Iris pigment epithelial cell (primary cell): Measurements from ENCODE around the gene UBR7.
A peak's percentile ranks its signal among the peaks of the same experiment; 100 is the strongest.

ENCODE experiments used
- DNase-seq: peaks from one replicate; pipeline ENCODE4 v3.0.0-alpha.2; 2011; ENCODE audit warnings: low read depth

Gene UBR7

GRCh38 chr14:93249128-93249831 lies 42.2 kb downstream of the UBR7 start:
- no peak for DNase-seq

DNA sequence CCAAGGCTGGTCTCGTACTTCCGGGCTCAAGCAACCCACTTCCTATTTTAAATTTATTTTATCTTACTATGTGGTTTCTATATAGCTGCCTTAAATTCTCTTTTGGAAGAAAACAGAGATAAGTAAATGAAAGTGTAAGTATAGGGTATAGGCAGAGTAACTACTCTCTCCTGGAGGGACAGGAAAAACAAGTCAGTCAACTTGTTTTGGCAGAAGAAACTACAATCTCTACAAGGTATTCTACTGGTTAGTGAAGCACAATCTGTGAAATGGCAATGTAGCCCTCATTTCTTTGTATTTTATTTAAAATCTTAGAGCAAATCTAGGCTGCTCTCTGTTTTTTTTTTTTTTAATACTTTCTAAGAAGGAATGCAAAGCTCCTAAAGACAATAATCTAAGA lies 55.4 kb downstream of the UBR7 start:
- no peak for DNase-seq

- DNase-seq = peak; percentile 43
Observed at GRCh38 chr14:93263416-93263815, 56.4 kb downstream of the UBR7 start.

DNA sequence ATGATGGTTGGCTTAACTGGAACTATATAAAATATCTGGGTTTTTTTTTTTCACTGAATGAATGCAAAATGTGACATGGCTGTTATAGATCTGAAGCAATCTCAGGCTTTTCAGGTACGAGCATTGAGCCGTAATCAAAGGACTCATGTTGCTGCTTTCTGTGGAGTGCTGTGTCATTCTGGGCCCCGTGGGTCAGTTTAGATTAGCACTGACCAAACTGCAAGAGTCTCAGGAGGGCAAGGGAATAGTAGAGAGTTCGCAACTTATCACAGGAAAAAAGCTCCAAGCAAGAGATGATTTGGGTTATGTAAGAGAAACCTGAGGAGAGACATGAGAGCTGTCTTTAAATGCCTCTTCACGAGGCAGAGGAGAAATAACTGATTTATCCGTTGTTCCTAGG lies 59.1 kb downstream of the UBR7 start:
- no peak for DNase-seq

- no peak for DNase-seq
Observed at GRCh38 chr14:93267149-93267711, 60.2 kb downstream of the UBR7 start.

GRCh38 chr14:93268406-93268805 lies 61.4 kb downstream of the UBR7 start:
- DNase-seq = no peak

DNA sequence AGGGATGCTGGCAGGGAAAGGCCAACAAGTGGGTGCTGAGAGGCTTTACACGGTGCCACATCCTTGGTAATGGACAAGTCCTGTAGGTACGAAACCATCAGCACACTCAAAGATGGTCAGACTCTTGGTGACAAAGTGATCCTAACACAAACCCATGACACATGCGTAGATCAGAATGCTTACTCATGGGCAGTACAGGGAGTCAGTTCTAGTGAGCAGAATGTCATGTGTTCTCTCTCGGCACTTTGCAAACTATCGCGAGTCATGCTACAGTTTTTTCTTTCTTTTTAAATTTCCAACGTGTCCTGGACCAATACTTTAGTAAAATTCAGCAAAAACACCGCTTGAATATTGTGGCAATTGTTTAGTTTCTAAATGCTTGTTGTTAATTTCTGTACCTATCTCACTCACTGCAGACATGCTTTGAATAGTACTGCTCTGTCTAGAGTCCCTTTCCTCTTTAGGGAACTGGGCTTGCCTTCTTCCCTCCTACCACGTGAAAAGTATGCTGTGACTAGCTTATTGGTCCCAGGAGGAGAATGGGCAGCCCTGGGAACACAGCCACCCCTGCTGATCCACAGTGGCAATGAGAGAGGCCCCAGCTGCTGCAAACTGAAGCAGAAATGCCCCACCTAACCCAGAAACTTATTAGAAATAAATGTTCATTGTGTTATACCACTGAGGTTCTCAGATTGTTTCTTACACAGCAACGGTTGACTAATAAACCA lies 62.4 kb downstream of the UBR7 start:
- peak; percentile 83 for DNase-seq

GRCh38 chr14:93271111-93271510 lies 64.1 kb downstream of the UBR7 start:
- DNase-seq = no peak

DNA sequence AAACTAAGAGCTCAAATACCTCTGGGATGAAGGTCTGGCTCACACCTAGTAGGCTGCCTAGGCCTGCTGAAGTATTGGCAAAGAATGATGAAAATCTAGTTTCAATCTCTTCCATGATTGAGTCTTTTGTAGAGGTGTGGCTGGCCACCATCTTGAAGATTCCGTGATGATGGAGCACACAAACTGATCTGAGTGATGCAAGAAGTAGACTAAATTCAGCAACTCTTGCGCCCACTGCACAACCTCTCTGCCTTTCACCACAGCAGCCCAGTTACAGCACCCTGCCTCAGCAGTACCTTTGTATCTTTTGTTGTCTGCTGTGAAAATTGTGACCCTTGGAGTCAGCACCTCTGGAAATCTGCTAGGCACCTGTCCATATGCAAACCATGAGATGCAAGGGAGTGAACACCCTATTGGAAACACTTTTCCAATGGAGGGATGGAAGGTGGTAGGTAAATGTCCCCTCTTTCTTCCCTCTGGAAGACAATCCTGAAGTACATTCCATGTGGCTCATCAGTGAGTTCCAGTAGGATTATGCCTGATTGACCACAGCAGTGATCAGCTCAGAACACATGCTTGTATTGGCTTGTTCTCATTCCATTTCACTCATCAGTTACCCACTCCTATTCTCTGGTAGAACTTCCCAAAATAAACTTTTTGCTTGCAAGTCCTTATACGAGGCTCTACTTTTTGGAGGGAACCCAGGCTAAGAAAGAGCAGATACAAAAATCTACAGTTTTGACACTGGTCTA lies 67.2 kb downstream of the UBR7 start:
- no peak for DNase-seq

GRCh38 chr14:93276031-93276716 lies 69.1 kb downstream of the UBR7 start:
- DNase-seq = no peak
